Putamen (tissue), 1 donor: ENCODE results near the gene C3orf20.

Source experiments
- DNase-seq: peaks from one replicate; pipeline ENCODE4 v3.0.0-alpha.2; 2016; ENCODE audit warnings: low spot score

C3orf20 gene

GRCh38 chr3:14814411-14814871 is 139.5 kb downstream of the C3orf20 start:
- no peak for DNase-seq

GRCh38 chr3:14816359-14816758 is 141.4 kb downstream of the C3orf20 start:
- no peak for DNase-seq

GRCh38 chr3:14818804-14819500 is 144.0 kb downstream of the C3orf20 start, which contains the start of gene FGD5:
FGD5 (plus strand) TSS chr3:14818962; CDS start chr3:14819072, 110 bp downstream.
- DNase-seq: no peak

- no peak for DNase-seq
These were observed 144.7 kb downstream of the C3orf20 start for GRCh38 chr3:14819671-14820070.

DNA sequence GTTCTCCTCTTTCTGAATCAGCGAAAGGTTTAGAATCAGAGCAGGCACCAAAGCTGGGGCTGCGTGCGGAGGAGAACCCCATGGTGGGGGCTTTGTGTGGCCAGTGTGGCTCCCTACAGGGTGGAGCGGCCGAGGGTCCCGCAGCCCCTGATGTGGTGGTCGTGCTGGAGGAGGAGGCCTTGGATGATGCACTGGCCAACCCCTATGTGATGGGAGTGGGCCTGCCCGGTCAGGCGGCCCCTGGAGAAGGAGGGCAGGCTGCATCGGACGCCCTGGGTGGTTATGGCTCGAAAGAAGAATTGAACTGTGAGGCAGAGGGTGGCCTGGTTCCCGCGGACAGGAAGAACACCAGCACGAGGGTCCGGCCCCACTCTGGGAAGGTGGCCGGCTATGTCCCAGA is 145.2 kb downstream of the C3orf20 start:
- no peak for DNase-seq

GRCh38 chr3:14821151-14821550 is 146.2 kb downstream of the C3orf20 start:
- DNase-seq: no peak

DNA sequence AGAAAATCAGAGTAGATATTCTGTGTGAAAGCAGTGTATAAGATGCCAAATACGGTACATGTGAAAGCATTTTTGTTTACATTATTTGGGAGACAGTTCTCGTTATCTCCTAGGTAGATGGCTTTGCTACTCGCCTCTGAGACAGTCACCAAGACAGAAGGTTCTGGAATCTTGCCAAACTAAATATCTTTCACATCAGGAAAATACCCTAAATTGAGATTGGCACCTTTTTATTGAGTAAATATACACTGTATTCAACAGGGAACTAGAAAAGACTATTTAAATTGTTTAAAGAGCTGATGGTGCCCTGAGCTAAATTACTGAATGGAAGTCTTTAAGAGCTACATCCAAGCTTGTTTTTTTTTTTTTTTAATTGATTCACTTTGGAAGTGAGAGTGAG is 147.2 kb downstream of the C3orf20 start:
- no peak for DNase-seq
